Measurements from ENCODE around the gene SCGB2A2.

DNA sequence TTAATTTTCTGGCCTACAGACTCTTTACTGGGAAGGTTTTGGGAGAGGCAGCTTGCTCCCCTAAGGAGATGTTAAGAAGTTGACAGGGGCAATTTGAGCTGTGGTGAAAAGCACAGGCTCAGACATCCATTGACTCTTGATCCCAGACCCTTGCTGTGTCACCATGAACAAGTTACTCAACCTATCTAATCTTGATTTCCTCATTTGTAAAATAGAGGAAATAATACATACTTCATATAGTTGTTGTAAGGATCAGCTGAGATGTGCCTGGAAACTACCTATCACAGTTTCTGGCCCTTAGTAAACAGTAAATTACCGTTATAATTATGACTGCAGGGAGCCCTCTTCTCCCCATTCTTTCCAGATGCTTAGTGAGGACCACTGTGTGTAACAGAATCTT, 45.5 kb downstream of the SCGB2A2 start:
- TF ChIP-seq CTCF (IDR thresholded peaks at IDR 0.05) (no peak), POLR2A (IDR thresholded peaks at IDR 0.05) (no peak)

Measured in ovary (tissue), 3 donors.